ENCODE measurements around the gene PUM2.

The PUM2 gene

GRCh38 chr2:20317690-20318089 is 33.0 kb downstream of the PUM2 start:
- in situ Hi-C loops (cut with HindIII; ENCODE audit: low pct_ligation_motif_present, low sequenced_read_pairs) = no loop called here
- no peak for TF ChIP-seq CTCF (IDR thresholded peaks at IDR 0.05; ENCODE audit: low read depth, low read length, missing control alignments)
- peaks cover 22% of the 10 kb centered on the region for H3K36me3 ChIP-seq (replicated peaks)

GRCh38 chr2:20317197-20317596 is 33.4 kb downstream of the PUM2 start:
- no peak for TF ChIP-seq CTCF (IDR thresholded peaks at IDR 0.05; ENCODE audit: low read depth, low read length, missing control alignments)
- DNase-seq = no peak
- H3K4me3 ChIP-seq (ENCODE audit: low read depth, low read length) = no peak overlapping the region
- in situ Hi-C loops (cut with HindIII; ENCODE audit: low pct_ligation_motif_present, low sequenced_read_pairs) = no loop called here
- H3K27me3 ChIP-seq (replicated peaks) = no peaks in the 10 kb centered on the region
- no peak overlapping the region for H3K27ac ChIP-seq
- peaks cover 22% of the 10 kb centered on the region for H3K36me3 ChIP-seq (replicated peaks)

More at GRCh38 chr2:20317690-20318089, 33.0 kb downstream of the PUM2 start:
- H3K4me3 ChIP-seq (ENCODE audit: low read depth, low read length) = no peak overlapping the region
- no peak overlapping the region for H3K27ac ChIP-seq
- H3K27me3 ChIP-seq (replicated peaks) = no peaks in the 10 kb centered on the region
- DNase-seq = no peak

GRCh38 chr2:20314562-20315501 is 35.8 kb downstream of the PUM2 start:
- no peaks in the 10 kb centered on the region for H3K27me3 ChIP-seq (replicated peaks)
- H3K4me3 ChIP-seq (ENCODE audit: low read depth, low read length) = no peak overlapping the region
- H3K27ac ChIP-seq = peak overlapping the region; percentile 34
- in situ Hi-C loops (cut with HindIII; ENCODE audit: low pct_ligation_motif_present, low sequenced_read_pairs) = no loop called here
- no peak for DNase-seq
- H3K36me3 ChIP-seq (replicated peaks) = peaks cover 21% of the 10 kb centered on the region
- no peak for TF ChIP-seq CTCF (IDR thresholded peaks at IDR 0.05; ENCODE audit: low read depth, low read length, missing control alignments)

GRCh38 chr2:20313659-20314058 is 37.0 kb downstream of the PUM2 start:
- Histone ChIP-seq H3K4me3 (ENCODE audit: low read depth, low read length) (no peak overlapping the region), H3K27me3 (replicated peaks) (no peaks in the 10 kb centered on the region), H3K27ac (peak overlapping the region; percentile 34), H3K36me3 (replicated peaks) (peaks cover 17% of the 10 kb centered on the region)
- in situ Hi-C loops (cut with HindIII; ENCODE audit: low pct_ligation_motif_present, low sequenced_read_pairs) = no loop called here
- DNase-seq = peak; percentile 30
- no peak for TF ChIP-seq CTCF (IDR thresholded peaks at IDR 0.05; ENCODE audit: low read depth, low read length, missing control alignments)

GRCh38 chr2:20309001-20309400 is 41.6 kb downstream of the PUM2 start:
- DNase-seq = no peak
- Histone ChIP-seq H3K27me3 (replicated peaks) (no peaks in the 10 kb centered on the region), H3K27ac (no peak overlapping the region), H3K36me3 (replicated peaks) (peaks cover 16% of the 10 kb centered on the region), H3K4me3 (ENCODE audit: low read depth, low read length) (no peak overlapping the region)
- in situ Hi-C loops (cut with HindIII; ENCODE audit: low pct_ligation_motif_present, low sequenced_read_pairs) = no loop called here
- TF ChIP-seq CTCF (IDR thresholded peaks at IDR 0.05; ENCODE audit: low read depth, low read length, missing control alignments) = no peak
